A549 treated with DMSO at 1 μM for 4 hours (cell line): ENCODE measurements around the gene BRINP3. TPM values are rescaled to one million over a fixed set of nuclear protein-coding genes. Genes with fewer than 3 reads are reported as not detected.

Source experiments
- total RNA-seq: library from RNA; stranded (reverse); fragments of 200-300 nt; extraction: Qiagen RNA extraction; gene quantifications from 5 replicates; pipeline ENCODE4 v1.2.3, GENCODE V29; 2022; ENCODE audit warnings: low read depth

Gene BRINP3
- total RNA-seq = not detected in 5 replicates

DNA sequence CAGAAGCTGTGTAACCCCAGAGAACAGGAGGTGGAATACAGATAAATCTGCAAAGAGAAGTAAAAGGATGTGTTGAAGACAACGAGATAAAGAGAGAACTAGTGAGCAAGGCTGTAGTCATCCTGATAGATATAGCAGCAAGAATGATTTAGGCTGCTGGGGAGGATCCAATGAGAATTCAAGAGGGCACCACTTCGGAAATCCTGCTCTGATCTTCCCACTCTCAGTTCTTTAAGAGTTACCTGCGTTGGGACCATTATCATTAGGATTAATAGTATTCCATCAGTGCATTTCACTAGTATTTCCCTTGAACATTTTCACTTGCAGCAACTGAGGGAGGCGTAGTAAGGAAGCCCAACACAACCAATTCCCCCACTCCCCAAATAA lies at the start of gene BRINP3:
Gene BRINP3 (minus strand): TSS at position 103 of the 387 bp plus-strand sequence.

